ENCODE measurements around the gene ZBTB7B.
A peak's percentile ranks its signal among the peaks of the same experiment; 100 is the strongest.

ZBTB7B gene

GRCh38 chr1:155050560-155051341, 48.1 kb downstream of the ZBTB7B start, which contains the start of gene ADAM15 (continued):
- TF ChIP-seq ZNF24 (tag by site-specific recombination; IDR thresholded peaks at IDR 0.05) (peak; percentile 42; the same call in 1 of the 2 replicates), ZNF112 (tag by site-specific recombination; IDR thresholded peaks at IDR 0.05) (no peak), OSR2 (tag by site-specific recombination; IDR thresholded peaks at IDR 0.05) (peak; percentile 92), HOXA7 (CRISPR knock-in tag; IDR thresholded peaks at IDR 0.05; ENCODE audit: borderline replicate concordance) (no peak), ZNF391 (tag by site-specific recombination; IDR thresholded peaks at IDR 0.05; ENCODE audit: borderline replicate concordance, low read depth) (peak; percentile 90; the same call in 1 of the 2 replicates), SP7 (tag by site-specific recombination; IDR thresholded peaks at IDR 0.05) (peak; percentile 92), ZSCAN30 (tag by site-specific recombination; IDR thresholded peaks at IDR 0.05) (peak; percentile 86), ZBTB10 (tag by site-specific recombination; IDR thresholded peaks at IDR 0.05) (peak; percentile 82; the same call in 1 of the 2 replicates), ZNF658 (tag by site-specific recombination; IDR thresholded peaks at IDR 0.05) (no peak)

- peak overlapping the region; percentile 66 for H3K4me3 ChIP-seq (ENCODE audit: low read depth, low read length)
- H3K27ac ChIP-seq (ENCODE audit: extremely low read depth, low read depth, low read length), result peak overlapping the region; percentile 57; the same call in 1 of the 2 replicates
- H3K36me3 ChIP-seq (ENCODE audit: control insufficient read depth in 2 of 2, insufficient read depth in 1 of 2, low read length in 2 of 2), result peaks cover 0 to 26% of the 10 kb centered on the region in 2 experiments; a peak in 1 of 3 replicates
- H3K9me3 ChIP-seq (ENCODE audit: control insufficient read depth, insufficient read depth, low read depth, low read length), result no peaks in the 10 kb centered on the region
- POLR2A ChIA-PET, result interaction anchor here (0.6 to 1.6 kb wide), 18 partner anchors 9 to 390 kb away, joined by 3 to 10 read pairs (median 4); partner anchors contain the start of genes EFNA3, FLAD1, KRTCAP2 and PBXIP1
- CTCF ChIA-PET, result interaction anchor here (0.6 to 3.6 kb wide), 21 partner anchors 9 to 117 kb away, joined by 3 to 32 read pairs (median 4); partner anchors contain the start of genes PBXIP1 and ZBTB7B
- peaks cover 9% of the 10 kb centered on the region for H3K4me1 ChIP-seq (ENCODE audit: control insufficient read depth, insufficient read depth, low read length)
- TF ChIP-seq ZNF140 (tag by site-specific recombination; IDR thresholded peaks at IDR 0.05), result no peak
- no peak for TF ChIP-seq ZNF692 (tag by site-specific recombination; IDR thresholded peaks at IDR 0.05)
- no peak for TF ChIP-seq ZNF645 (tag by site-specific recombination; IDR thresholded peaks at IDR 0.05)
- no peak for TF ChIP-seq ZNF777 (tag by site-specific recombination; IDR thresholded peaks at IDR 0.05; ENCODE audit: borderline replicate concordance)
- TF ChIP-seq ZBTB49 (tag by site-specific recombination; IDR thresholded peaks at IDR 0.05; ENCODE audit: low read depth), result no peak
- no peak for TF ChIP-seq ZNF791 (tag by site-specific recombination; IDR thresholded peaks at IDR 0.05)
- no peak for TF ChIP-seq ZNF704 (tag by site-specific recombination; IDR thresholded peaks at IDR 0.05)
- no peak for TF ChIP-seq ZNF416 (tag by site-specific recombination; IDR thresholded peaks at IDR 0.05)
- no peak for TF ChIP-seq ZNF747 (tag by site-specific recombination; IDR thresholded peaks at IDR 0.05)
- TF ChIP-seq YY1 (tag by site-specific recombination; IDR thresholded peaks at IDR 0.05), result 0 out of 2 replicates have a peak, but pooled peaks have one; percentile 23
- no peak for TF ChIP-seq ZSCAN5A (tag by site-specific recombination; IDR thresholded peaks at IDR 0.05)
- TF ChIP-seq ZNF280C (tag by site-specific recombination; IDR thresholded peaks at IDR 0.05), result no peak
Measured at GRCh38 chr1:155051342-155051776, 48.8 kb downstream of the ZBTB7B start.

Measured in HEK293 (cell line).